ENCODE results near the gene OBSCN.

DNA sequence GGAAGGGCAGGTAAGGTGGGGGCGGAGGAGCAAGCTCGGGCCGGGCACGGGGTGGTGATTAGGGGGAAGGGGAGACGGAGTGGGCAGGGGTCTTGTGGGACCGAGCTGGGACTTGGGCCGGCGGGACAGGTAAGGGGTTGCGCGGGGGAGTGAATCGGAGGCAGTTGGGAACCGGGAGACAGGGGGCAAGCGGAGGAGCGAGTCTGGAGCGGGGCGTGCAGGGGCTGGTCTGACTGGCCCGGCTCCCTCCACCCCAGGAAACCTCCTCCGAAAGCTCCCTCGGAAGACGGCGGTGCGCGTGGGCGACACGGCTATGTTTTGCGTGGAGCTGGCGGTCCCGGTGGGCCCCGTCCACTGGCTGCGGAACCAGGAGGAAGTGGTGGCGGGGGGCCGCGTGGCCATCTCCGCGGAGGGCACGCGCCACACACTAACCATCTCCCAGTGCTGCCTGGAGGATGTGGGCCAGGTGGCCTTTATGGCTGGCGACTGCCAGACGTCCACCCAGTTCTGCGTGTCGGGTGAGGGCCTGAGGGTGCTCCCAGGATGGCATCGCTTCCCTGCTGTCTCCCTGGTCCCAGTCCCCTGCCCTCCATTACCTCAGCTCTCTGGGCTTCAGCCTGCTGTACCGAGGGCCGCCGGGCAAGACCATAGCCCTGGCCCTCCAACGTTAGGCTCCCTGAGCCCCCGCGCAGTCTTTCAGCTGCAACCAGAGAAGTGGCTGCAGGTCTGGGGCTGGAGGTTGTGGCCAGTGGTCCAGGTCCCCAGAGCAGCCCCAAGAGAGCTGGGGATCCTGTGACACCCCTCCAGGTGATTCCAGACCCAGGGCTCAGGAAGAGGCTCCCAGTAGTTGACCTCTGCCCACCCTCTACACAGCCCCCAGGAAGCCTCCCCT, 6.3 kb downstream of the OBSCN start:
- TF ChIP-seq CTCF (IDR thresholded peaks at IDR 0.05; ENCODE audit: low read depth, low read length, missing input control) = no peak
- TF ChIP-seq MAX (IDR thresholded peaks at IDR 0.05) = no peak
- TF ChIP-seq TAF1 (conservative IDR thresholded peaks at IDR 0.05) = no peak
- TF ChIP-seq RAD21 (IDR thresholded peaks at IDR 0.05) = no peak
- TF ChIP-seq JUND (IDR thresholded peaks at IDR 0.05) = no peak
- no peak for TF ChIP-seq EGR1 (IDR thresholded peaks at IDR 0.05; ENCODE audit: low read depth in 2 of 2)
- no peak for TF ChIP-seq GABPA (IDR thresholded peaks at IDR 0.05 in 1 of 2, conservative IDR thresholded peaks at IDR 0.05 in 1 of 2)
- TF ChIP-seq, protein P1, sequence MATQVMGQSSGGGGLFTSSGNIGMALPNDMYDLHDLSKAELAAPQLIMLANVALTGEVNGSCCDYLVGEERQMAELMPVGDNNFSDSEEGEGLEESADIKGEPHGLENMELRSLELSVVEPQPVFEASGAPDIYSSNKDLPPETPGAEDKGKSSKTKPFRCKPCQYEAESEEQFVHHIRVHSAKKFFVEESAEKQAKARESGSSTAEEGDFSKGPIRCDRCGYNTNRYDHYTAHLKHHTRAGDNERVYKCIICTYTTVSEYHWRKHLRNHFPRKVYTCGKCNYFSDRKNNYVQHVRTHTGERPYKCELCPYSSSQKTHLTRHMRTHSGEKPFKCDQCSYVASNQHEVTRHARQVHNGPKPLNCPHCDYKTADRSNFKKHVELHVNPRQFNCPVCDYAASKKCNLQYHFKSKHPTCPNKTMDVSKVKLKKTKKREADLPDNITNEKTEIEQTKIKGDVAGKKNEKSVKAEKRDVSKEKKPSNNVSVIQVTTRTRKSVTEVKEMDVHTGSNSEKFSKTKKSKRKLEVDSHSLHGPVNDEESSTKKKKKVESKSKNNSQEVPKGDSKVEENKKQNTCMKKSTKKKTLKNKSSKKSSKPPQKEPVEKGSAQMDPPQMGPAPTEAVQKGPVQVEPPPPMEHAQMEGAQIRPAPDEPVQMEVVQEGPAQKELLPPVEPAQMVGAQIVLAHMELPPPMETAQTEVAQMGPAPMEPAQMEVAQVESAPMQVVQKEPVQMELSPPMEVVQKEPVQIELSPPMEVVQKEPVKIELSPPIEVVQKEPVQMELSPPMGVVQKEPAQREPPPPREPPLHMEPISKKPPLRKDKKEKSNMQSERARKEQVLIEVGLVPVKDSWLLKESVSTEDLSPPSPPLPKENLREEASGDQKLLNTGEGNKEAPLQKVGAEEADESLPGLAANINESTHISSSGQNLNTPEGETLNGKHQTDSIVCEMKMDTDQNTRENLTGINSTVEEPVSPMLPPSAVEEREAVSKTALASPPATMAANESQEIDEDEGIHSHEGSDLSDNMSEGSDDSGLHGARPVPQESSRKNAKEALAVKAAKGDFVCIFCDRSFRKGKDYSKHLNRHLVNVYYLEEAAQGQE (IDR thresholded peaks at IDR 0.05) = no peak
- TF ChIP-seq YY1 (IDR thresholded peaks at IDR 0.05) = no peak
- no peak for TF ChIP-seq ATF3 (IDR thresholded peaks at IDR 0.05)
